RKO (cell line): ENCODE measurements around the gene SNX13.
"Not testable (repeated sequence)": the region's sequence is repeated elsewhere in the genome, so short reads cannot be mapped to it uniquely, and the experiment has no call there.

ENCODE experiments used
- DNase-seq: peaks from one replicate; pipeline ENCODE4 v3.0.0-alpha.2; 2016; ENCODE audit warnings: low spot score

The SNX13 gene

DNA sequence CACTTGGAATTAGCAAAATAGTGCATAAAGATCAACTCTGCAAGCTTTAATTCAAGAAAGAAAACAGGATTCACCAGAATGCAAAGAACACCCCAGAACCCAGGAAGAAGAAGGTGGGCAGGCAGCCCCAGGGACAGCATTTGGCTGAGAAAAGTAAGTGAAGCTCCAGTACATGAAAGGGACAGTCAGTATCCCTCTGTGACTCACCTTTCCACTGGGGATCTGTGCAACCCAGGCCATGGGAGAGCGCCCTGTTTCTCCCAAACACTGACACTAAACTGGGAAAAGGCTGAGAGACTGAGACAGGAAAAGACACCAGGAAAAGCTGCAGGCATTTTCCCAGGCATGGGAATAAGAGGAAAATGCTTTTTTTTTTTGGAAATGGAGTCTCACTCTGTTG lies 28.2 kb downstream of the SNX13 start:
- DNase-seq, result no peak

- no peak for DNase-seq
These were observed 29.9 kb downstream of the SNX13 start for GRCh38 chr7:17910377-17910776.

- DNase-seq, result not testable (repeated sequence)
These were observed 31.0 kb downstream of the SNX13 start for GRCh38 chr7:17909310-17909709.

GRCh38 chr7:17907014-17907413 lies 33.3 kb downstream of the SNX13 start:
- DNase-seq, result peak; percentile 47

DNA sequence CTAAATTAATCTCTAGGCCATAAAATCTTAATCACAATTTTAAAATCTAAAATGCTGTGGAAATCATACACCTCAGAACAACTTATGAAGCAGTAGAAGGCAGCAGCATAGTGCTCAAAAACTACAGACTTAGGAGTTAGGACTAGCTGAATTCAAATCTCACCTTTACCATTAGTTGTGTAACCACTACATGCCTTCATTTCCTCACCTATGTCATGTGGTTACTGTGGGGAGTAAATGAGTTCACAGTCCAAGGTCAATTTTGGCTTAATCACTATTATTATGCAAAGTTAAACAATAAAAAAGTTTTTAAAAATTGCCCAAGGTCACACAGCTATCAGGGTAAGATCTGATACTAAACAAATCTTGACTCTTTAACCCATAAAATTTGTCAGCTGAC lies 37.0 kb downstream of the SNX13 start:
- DNase-seq, result no peak

DNA sequence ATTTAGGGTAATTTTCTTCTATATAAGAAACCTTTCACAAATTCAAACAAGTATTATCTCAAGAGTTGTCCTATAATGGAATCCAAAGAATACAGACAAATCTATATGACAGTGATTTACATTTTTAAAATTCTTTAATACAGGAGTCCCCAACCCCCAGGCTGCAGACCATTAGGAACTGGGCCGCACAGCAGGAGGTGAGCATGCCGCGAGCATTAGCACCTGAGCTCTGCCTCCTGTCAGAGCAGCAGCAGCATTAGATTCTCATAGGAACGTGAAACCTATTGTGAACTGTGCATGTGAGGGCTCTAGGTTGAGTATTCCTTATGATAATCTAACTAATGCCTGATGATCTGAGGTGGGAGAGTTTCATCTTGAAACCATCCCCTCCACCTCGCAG lies 37.7 kb downstream of the SNX13 start:
- DNase-seq, result no peak

- no peak for DNase-seq
These were observed 39.8 kb downstream of the SNX13 start for GRCh38 chr7:17900464-17900863.

- no peak for DNase-seq
These were observed 42.2 kb downstream of the SNX13 start for GRCh38 chr7:17898111-17898510.

DNA sequence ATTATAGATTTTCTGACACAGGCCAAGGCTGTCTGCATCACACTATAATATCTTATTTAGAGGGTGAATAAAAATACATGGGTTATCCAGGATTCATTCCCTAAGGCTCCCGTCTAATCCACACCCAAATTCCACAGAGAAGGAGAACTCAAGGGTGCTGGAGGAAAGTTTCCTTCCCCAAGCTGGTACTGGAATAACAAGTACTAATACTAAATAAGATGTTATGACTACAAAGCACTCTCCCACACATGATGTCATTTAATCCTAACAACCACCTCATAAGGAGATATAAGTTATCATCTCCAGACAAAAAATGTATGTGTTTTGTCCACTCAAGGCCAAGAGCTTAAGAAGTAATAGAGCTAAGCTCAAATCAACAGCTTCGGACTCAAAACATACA lies 53.0 kb downstream of the SNX13 start:
- no peak for DNase-seq

DNA sequence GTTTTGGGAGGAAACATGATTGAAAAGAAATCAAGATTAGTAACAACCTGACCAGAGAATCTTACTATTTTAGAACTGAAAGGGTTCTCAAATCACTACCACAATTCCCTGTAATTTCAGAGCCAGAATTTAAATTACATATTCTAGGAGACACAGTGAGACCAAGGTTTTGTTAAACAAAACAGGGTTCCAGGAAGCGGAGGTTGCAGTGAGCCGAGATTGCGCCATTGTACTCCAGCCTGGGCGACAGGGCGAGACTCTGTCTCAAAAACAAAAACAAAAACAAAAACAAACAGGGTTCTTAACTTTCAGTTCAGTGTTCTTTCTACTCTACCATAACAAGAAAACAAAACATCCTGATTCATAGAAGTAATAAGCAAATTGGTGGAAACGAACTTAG lies 57.6 kb downstream of the SNX13 start:
- DNase-seq, result no peak

DNA sequence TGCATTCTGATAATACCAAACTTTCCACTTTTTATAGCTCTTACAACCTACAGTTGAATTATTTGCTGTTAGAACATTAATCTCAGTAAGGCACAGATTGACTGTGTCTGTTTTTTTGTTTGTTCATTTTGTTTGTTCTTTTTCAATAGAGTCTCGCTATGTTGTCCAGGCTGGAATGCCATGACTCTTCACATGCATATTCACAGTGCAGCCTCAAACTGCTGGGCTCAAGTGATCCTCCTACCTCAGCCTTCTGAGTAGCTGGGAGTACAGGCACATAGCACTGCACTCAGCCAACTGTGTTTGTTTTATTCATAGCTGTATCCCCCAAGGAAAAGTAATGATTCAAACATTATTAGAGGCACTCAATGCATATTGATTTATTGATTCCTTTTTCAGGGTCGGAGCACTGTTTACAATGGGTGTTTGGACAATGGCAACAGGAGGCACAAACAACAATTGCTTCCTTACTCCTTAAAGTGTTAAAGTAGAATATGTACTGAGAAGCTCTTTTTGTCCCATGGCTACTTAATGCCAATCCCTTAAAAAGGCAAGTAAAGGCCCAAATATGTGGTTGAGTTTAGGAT lies 61.1 kb downstream of the SNX13 start:
- DNase-seq, result no peak

DNA sequence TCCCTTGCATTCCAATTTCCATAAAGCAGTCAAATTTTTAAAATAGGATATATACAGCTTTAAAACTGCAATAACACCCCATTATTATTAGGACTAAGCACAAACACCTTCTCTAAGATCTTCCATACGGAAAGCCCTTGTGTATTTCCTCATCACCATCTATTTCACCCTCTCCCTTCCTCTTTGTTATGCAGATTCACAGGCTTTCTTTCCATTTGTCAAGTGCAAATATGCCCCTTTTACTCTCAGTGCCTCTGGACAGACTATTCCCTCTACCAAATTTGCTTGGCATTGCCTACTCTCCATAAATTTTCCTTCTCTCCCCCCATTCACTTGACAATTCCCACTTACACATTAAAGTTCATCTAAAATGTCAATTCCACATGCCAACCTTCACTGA lies 61.7 kb downstream of the SNX13 start:
- no peak for DNase-seq

DNA sequence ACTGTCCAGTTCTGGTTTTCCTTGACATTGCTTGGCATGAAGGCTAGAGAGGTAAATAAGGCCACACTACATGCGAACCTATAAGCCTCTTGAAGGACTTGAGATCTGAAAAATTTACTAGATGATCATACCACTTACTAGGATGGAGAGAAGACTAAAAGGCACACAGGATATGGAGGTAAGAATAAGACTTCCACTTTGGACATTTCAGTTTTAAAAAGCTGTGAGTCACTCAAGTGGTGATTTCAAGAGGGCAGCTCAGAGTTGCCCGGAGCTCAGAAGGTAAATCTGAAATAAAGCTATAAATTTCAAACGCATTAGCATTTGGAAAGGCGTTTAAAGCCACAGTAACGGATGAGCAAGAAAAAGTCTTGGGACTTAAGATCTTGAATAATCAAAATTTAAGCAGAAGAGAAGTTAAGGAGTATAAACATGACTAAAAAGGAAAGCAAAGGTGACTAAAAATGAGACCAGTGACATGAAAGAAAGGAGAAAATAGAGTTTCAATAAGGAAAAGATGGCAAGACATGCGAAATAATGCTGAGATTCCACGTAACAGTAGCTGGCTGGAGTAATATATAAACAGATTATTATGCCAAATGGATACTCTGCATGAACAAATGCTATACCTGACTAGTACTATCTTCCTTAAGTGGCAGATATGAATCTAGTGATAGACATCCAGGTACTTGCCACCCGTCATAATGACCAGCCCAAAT lies 68.3 kb downstream of the SNX13 start:
- DNase-seq, result no peak

DNA sequence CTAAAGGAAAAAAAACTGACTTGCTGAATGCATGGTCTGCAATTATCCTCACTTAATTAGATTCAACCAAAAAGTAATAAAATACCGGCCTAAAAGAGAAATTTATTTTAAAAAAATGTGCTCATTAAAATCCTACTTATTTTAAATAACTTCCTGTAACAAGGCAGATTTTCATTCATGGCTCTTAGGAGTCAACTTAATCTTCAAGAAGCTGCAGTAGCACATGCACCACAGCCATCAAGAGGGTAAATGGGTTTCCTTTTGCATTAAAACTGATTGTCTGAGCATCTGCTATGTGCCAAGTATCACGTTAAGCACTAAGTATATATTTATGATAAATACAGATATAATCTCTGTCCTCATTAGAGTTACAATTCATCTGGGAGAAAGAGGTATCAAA lies 69.9 kb downstream of the SNX13 start:
- DNase-seq, result no peak

- DNase-seq, result no peak
These were observed 76.5 kb downstream of the SNX13 start for GRCh38 chr7:17863809-17864143.

- no peak for DNase-seq
These were observed 77.0 kb downstream of the SNX13 start for GRCh38 chr7:17863095-17863808.

DNA sequence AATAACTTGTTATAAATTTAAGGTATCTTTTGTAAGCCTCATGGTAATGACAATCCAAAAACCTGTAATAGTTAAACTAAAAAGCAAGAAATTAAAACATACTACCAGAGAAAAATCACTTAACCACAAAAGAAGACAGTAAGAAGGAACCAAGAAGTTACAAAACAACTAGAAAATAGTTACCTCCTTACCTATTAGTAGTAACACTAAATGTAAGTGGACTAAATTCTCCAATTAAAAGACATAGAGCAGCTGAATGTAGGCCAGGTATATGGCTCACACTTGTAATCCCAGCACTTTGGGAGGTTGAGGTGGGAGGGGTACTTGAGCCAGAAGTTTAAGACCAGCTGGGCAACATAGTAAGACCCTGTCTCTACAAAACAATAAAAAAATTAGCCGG lies 84.0 kb downstream of the SNX13 start:
- no peak for DNase-seq

DNA sequence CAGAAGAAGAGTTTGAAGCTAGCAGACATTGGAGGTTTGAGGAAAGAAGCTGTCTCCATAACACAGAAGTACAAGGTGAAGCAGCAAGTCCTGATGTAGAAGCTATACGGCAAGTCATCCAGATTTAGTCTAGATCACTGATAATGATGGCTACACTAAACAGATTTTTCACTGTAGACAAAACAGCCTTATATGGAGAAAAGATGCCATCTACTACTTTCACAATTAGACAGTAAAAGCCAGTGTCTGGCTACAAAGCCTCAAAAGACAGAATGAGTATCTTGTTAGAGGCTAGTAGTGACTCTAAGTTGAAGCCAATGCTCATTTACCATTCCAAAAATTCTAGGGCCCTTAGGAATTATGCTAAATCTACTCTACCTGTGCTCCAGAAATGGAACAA lies 85.1 kb downstream of the SNX13 start:
- no peak for DNase-seq

GRCh38 chr7:17854261-17855047 lies 85.8 kb downstream of the SNX13 start:
- DNase-seq, result no peak

DNA sequence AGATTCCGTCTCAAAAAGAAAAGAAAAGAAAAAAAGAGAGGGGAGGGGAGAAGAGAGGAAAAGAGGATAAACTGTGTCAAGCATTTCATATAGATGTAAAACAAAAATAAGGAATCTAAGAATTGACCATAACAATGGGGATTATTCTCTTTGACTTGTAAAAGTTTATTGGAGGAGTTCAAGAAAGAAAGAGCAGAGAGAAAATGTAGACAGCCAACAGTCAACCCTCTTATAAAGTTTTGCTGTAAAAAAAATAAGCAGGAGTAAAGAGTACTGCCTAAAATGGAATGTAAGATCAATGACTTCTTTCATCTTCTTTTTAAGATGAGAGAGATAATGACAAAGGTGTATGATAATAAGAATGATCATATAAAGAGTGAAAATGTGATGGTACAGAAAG lies 87.9 kb downstream of the SNX13 start:
- DNase-seq, result no peak

GRCh38 chr7:17849504-17849903 lies 90.8 kb downstream of the SNX13 start:
- DNase-seq, result no peak

- DNase-seq, result no peak
These were observed 91.8 kb downstream of the SNX13 start for GRCh38 chr7:17848516-17848915.

- DNase-seq, result no peak
These were observed 93.4 kb downstream of the SNX13 start for GRCh38 chr7:17846935-17847334.
